NCI-H1048 (cell line): ENCODE measurements around the gene AMPD1.

Experiments
- DNase-seq: peaks from one replicate; lab custom pipeline; 2025; lab: John Stamatoyannopoulos, UW

The AMPD1 gene

GRCh38 chr1:114638910-114639309 is 56.4 kb downstream of the AMPD1 start:
- no peak for DNase-seq

- no peak for DNase-seq
Observed at GRCh38 chr1:114632427-114632826, 62.9 kb downstream of the AMPD1 start.

GRCh38 chr1:114627107-114627506 is 68.2 kb downstream of the AMPD1 start:
- no peak for DNase-seq

GRCh38 chr1:114623364-114623763 is 72.0 kb downstream of the AMPD1 start:
- DNase-seq, result no peak
